GM10847 (cell line): Measurements from ENCODE around the gene SEPTIN10.

Experiments
- POLR2A ChIP-seq: IDR thresholded peaks from 2 replicates; pipeline ENCODE4 v1.6.1; 2011; ENCODE audit not compliant: insufficient read length; ENCODE audit errors: extremely low read depth

Gene SEPTIN10

DNA sequence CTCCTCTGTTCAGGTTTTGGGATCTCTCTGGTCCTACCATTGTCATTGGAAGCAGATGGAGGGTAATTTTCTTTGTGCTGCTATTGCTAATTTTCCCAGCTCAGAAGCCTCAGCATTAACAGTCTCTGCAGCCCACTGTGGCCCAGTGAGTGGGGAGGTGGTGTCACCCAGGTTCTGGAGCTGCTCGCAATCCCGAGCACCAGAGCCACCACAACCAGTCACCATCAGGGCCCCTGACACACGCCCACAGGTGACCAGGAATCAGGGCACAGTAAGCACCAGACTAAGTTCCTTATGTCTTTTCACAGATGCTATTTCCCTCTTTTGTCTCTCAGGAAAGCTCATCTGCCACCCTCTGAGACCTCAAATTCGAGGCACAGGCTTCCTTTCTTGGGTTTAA, 87.9 kb downstream of the SEPTIN10 start:
- no peak for TF ChIP-seq POLR2A

DNA sequence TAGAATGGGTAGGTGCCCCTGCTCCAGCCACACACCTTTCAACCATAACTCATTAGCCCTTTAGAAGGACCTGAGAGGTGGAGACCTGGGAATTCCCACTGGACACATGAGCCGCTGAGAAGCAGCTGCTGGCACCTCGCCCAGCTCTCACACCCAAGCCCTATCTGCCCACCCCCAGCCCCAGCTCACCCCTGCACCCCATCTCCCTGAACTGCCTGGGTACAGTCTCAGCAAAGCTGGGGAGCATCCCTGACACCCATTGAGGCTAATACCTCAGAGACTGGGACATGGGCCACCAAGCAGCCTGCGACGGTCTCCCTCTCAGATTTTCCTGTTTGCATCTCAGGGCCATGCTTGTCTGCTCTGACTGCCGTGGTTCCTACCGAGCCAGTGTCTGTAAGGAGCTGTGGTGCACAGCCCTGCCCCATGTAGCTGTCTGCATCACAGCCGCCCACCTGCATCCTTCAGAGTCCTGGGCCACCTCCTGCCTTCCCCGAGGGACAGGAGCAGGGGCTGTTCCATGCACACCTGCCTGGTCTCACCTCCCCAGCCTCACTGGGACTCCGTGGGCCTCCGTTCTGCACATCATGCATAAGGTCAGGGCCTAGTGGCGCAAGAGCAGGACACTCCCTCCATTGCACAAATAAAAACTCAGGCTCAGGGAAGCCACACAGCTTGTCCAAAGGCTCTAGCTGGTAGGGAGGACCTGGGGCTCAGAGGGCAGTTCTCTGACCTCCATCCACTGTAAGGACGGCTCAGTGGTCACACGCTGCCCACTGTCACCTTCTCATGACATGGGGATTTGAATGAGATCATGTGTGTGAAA, 90.0 kb downstream of the SEPTIN10 start:
- no peak for TF ChIP-seq POLR2A

DNA sequence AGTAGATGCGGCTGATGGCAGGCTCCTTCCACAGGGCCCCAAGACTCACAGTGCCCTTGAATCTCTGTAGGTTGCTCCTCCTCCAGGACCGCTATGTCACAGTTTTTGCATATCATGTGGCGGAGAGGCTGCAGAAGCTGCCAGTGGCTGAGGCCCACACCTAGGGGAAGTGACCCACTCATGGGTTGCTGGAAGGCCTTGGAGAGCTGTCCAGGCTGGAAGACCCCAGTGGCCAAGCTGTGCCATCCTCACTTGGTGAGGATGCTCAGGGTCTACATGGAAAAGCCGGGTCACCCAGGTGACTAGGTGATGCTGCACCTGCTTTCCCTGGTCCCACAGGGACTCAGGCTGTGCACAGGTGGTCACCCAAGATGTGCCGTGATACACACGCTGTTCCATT, 90.6 kb downstream of the SEPTIN10 start:
- TF ChIP-seq POLR2A, result no peak

DNA sequence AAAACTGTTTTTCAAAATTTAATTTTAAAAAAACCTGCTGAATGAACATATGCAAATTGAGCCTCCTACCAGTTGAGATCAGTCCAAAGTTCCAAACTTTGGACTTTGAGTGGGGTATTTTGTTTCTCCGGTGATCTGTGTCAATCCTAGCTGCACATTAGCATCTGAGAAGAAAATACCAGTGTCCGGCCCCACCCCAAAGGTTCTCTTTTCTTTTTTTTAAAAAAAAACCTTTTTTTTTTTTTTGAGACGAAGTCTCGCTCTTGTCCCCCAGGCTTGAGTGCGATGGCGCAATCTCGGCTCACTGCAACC, 91.7 kb downstream of the SEPTIN10 start:
- TF ChIP-seq POLR2A, result no peak

DNA sequence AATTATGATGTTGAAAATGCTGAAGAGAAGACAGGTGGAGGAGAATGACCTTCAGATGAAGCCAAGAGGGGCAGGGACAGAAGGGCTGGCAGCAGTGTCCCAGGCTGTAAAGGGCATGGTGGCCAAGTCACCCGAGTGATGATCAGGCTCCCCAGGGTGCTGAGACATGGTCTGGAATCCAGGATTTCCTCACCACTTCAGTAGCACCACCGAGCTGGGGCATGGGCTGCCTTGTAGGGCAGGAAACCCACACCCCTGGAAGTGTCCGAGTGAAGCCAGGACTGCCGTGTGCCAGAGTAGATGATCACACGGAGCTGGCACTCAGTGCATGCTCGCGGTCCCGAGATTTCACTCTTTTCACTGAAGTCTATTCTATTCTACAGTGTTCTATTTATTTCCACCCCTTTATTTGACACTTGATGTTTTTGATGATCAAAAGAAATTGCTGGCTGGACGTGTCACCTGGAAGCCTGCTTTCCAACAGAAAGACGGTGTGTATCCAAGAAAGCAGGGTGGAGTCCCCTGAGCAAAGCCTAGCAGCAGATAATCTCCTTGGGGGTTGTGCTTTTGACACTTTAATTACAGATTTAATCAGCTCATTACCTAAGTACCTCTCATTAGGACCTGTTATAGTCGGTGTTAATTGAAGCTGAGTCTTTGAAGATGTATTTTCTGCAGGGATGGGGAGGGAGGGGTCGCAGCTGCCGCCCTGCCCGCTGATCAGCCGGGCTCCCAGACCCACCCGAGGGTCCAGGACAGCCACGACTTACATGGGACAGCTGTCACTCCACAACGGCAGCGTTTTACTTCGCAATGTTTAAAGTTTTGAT, 92.3 kb downstream of the SEPTIN10 start:
- TF ChIP-seq POLR2A, result no peak

DNA sequence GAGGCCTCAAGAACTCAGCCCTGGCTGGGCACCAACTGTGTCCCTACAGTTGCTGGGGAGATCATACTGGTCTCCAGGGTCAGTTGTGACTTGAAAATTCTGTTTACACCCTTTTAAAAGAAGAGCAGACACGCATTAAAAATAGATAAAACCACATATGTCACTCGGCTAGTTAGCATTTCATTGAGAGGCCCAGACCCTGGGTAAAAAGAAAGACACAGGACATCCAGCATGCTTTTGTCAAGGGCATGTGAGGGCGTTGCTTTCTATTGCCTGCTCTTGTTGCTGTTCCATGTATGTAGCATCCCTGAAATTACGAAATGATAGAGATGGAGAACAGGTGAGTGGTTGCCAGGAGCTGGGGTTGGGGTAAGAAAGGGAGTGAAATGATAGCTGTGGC, 94.3 kb downstream of the SEPTIN10 start:
- TF ChIP-seq POLR2A, result no peak

DNA sequence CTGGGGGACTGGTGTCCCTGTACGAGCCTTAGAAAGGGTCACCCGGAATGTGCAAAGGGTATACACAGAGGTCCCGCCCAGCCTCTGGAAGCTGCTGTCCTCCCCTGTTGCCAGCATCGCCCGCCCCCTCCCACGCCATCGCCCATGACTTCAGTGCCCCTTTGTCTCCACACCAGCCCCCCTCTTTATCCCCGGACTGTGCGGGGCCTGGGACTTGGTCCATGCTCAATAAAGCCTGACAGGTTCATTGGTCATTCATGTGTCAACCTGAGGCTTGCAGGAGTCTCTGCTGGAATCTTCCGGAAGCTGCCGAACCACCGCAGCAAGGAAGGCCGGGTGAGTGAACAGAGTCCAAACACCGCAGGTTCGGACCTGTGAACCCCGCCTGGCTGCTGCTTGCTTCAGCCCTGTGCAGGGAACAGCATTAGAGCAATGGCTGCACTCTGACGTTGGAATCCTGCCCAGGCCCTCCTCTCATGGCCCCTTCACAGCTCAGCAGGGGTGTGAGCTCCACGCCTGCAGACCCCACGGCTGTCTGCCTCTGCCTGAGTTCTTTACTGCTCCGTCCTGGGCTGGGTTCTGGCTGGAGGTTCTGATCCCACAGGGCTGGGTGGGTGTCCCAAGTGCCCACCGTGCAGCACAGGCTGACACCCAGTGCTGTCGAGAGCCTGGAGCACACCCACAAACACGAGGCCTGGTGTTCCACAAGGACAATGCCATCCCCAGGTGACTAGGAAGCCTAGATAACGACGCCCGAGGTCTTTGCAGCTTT, 96.5 kb downstream of the SEPTIN10 start:
- no peak for TF ChIP-seq POLR2A

DNA sequence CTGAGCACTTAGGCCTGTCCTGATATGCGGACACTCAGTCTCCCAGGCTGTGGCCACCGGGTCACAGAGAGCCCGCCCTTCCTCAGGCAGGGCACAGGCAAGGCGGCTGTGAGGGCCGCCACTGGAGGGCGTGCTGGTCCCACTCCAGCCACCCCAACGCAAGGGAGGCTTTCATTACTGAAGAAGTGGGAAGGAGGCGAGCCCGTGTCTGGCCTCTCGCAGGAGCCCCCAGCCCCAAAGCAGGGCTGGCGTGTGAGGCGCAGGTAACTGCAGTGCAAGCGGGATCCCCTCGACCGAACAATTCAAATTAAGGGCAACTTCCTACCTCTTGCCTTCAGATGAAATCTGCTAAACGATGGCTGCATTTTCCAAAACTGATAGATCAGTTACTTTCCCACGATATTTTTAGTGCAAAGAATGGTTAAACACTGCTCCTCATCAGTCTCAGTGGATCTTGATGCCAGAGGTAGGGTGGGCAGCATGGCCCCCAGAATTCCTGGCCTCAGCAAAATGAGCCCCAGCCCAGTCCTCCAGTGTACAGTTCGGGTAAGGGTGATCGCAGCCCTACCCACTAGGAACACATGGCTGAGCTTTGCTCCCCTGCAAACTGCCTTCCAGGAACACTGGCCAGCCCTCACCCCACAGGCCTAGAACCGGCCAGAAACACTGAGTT, 97.2 kb downstream of the SEPTIN10 start:
- TF ChIP-seq POLR2A, result no peak

DNA sequence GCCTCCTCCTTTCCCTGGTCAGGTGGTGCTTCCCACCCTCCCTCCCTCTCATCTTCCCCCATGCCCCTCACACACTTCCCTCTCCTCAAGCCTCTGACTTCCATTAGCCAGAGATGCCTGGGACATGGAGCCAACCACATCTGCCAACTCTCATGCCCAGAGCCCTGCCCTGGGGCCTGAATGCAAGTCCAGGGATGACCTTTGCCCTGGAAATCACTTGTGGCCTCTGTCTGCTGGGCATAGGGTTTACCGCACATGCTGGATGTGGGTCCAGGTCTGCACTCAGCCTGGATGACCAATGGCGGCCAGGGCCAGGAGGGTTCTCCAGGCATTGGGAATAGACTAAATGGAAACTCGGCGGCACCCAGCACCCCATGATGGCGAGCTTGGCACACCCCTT, 98.9 kb downstream of the SEPTIN10 start:
- no peak for TF ChIP-seq POLR2A

DNA sequence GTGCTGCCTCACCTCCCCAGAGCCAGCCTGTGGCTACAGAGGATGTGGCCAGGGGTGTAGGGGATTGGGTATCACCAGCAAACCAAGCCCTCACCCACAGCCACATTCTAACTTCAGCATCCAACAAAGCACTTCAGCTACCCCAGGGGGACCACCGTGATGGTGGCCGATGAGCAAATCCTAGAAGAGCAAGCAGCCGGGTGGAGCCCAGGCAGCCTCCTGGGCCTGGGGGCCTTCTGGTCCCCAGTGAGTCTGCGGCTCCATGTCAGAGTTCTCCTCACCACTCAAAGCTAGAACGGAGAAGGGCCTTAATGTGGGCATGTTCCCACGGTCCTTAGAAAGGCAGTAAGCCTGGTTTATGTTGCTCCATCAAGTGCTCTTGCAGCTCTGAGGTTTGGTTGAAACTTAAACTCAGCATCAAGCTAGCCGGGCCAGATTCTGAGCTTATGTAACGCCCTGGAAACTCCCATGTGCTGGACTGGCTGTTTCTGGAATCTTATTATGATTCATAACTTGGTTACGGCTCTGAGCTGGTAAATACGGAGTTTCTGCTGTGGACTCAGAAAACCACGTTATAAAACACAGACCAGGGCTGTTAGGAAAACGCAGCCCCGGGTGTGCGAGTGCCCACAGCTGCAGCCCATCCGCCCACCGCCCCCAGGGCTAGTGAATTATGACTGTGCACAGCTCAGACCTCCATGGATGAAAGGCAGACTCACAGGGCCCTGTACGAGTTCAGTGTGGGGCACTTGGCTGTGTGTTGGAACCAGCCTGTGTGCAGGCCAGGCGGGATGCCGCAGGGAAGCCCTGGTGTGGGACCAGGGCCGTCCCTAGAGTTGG, 99.8 kb downstream of the SEPTIN10 start:
- TF ChIP-seq POLR2A, result no peak

DNA sequence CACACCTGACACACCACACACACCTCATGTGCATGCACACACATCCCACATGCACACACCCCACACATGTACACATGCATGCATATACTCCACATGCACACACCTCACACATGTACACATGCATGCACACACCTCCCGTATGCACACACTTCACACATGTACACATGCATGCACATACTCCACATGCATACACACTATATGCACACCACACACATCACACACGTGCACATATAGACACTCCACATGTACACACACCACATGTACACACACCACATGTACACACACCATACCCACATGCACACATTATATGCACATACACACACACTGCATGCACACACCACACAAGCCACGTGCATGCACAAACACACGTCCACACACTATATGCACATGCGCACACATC, 100.5 kb downstream of the SEPTIN10 start:
- TF ChIP-seq POLR2A, result no peak

DNA sequence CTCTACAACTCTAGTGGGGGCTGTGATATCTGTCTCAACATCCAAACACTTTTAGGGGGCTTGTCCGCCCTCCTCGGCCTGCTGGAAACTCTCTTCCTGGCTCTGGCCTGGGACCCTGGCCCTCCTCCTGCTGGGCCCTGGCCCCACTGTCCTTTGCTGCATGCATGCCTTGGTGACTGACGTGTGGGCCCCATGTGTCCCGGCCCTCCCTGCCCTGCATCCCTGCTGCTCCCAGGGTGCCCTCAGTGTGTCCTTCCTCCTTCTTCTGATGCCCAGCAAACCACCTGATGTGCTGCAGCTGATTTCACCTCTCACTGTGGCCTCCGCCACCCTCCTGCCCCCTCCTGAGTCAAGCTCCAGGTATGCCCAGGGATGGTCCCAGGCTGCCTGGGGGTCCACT, 101.7 kb downstream of the SEPTIN10 start:
- TF ChIP-seq POLR2A, result no peak

DNA sequence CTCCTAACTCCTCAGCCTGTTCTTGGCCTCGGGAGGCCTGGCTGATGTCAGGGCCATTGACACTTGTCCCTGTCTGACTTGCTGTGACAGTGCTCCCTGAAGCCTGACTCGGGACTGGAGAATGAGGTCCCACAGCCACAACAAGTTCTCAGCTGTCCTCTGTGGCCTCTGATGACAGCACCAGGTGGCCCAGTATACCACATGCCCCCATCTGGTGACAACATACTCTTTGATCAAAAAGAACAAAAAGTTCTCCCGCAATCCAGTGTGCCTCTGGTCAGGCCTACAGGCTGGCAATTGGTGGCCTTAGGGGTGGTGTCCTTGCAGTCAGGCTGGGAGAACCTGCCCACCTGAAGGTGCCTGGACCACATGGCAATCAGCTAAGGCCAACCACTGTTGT, 102.6 kb downstream of the SEPTIN10 start:
- no peak for TF ChIP-seq POLR2A

DNA sequence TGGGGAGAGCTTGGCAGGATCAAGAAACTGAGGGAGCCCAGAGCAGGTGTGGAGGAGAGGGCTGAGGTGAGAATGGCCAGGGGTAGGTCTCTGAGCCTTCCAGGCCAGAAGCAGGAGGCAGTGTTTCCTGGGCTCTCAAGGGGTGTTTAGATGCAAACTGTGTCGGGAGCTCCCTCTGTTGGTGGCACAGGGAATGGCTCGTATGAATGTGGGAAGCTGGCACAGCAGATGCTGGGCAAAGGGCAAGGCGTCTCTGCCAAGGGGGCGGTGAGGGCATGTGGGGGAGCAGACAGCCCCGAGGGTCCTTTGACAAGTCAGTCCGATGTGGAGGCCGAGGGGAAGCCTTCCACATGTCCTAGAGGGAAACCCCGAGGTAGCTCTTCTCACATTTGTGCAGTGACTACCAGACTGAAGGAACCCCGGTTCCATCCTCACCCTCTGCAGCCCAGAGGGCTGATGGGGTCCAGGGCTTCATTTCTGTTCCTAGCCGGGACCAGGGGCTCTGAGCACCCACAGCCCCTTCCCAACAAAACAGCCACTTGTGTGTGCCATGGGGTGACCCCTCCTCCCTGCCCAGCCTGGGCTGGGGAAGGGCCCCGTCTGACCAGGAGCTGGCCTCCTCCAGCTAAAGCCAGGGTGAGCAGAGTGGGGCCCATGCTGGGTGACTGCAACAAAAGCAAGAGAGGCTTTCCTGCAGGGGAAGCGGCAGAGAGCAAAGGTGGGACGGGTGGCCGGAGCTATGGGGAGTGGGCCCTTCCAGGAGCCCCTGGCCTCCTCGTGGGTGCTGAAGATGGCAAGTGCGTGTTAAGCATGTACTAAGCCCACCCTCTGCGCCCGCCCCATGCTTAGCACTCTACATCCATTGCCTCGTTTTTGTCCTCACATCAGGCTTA, 103.4 kb downstream of the SEPTIN10 start:
- TF ChIP-seq POLR2A, result no peak

DNA sequence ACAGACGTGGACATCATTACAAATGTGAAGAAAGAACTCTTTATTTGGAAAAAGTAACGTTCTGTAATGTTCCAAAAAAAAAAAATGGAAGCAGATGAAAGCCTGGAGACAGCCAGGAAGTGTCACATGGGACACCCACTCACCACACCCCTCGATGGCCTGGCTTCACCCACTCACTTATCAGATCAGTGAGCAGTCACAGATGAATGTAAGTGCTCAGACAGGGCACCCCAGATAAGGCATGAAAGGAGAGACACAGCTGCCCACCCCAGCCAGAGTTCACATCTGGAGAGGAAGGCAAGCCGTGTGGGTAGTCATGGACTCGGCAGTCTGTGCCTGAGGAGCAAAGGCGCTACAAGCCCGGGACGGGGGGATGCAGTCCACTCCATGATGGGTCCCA, 105.2 kb downstream of the SEPTIN10 start:
- TF ChIP-seq POLR2A, result no peak
